ENCODE results near the gene MST1. TPM values are rescaled to one million over a fixed set of nuclear protein-coding genes. Genes with fewer than 3 reads are reported as not detected.
"Not testable (repeated sequence)": the region's sequence is repeated elsewhere in the genome, so short reads cannot be mapped to it uniquely, and the experiment has no call there.

MST1 gene
- polyA plus RNA-seq, 1 donor from 2014 or later: 1.3 TPM

- peak overlapping the region in 1 of 3 donors; percentile 31 for H3K27ac Mint-ChIP-seq
- H3K9me3 Mint-ChIP-seq: no peaks in the 10 kb centered on the region
- H3K4me3 Mint-ChIP-seq: no peak overlapping the region
- no peaks in the 10 kb centered on the region for H3K27me3 Mint-ChIP-seq
- no peaks in the 10 kb centered on the region for H3K4me1 Mint-ChIP-seq
- no peaks in the 10 kb centered on the region for H3K36me3 Mint-ChIP-seq
Observed at GRCh38 chr3:49699281-49699979, 10.2 kb upstream of the MST1 start.

DNA sequence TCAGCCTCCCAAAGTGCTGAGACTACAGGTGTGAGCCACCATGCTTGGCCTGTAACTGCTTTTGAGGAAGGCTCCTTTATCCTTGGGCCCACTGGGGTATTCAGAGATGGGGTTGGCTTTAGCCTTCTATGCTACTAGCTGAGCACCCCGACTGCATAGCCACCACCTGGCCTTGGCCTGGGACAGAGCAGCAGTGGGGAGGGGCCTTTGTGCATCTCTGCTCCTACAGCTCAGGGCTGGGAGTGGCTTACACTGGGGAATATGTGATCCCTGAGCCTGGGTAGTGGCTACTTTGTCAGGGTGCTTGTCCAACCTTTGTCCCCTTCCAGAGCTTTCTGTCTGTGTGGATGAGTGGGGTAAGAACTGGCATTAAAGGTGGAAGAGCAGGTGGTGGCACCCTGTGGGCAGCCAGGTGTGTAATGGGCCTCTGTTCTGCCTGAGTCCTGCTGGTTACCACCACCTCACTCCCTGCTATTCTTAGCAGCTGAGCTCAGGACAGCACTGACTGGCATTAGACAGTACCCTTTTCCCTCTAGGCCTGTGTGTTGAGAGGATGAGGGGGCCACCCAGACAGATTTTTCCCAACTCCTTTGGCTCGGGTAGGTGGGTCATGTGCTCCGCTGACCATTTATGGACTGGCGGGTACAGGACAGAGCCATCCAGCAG is 6.2 kb upstream of the MST1 start:
- H3K27me3 Mint-ChIP-seq, H3K27ac Mint-ChIP-seq, H3K4me1 Mint-ChIP-seq, H3K9me3 Mint-ChIP-seq, H3K36me3 Mint-ChIP-seq, H3K4me3 Mint-ChIP-seq: not testable (repeated sequence)

DNA sequence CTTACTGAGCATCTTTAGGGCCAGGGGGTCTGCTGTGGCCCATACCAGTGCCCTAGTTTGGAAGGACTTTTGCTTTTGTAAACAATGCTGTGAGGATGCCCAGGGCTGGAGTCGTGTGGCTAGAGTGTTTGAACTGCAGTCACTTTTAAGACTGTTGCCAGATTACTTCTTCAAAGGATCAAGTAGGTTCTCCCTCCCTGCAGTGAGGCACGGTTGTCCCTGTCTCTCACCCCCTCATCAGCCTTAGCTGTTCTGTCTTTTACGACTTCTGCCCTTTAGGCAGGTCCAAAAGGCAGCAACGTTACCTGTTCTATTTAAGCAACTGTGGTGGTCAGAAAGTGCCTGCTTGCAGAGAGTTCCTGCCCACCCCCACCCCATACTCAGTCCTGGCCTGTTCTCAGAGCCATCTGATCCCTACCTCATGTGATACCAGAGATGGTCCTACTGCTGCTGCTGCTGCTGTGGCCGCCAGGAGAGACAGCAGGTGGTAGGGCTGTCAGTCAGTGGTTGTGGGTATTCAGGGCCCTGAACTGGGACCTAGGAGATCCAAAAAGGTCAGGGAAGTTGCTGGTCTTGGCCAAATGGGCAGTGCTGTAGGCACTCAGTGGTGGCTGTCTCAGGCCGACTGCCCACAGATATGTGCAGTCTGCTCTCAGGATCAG is 5.3 kb upstream of the MST1 start:
- Mint-ChIP-seq H3K4me1 (peaks cover 12 to 14% (median 12%) of the 10 kb centered on the region in 3 donors), H3K27ac (peak overlapping the region in 1 of 3 donors; percentile 57)
- H3K36me3 Mint-ChIP-seq, H3K9me3 Mint-ChIP-seq, H3K27me3 Mint-ChIP-seq, H3K4me3 Mint-ChIP-seq: not testable (repeated sequence)

GRCh38 chr3:49691481-49691880 is 2.2 kb upstream of the MST1 start:
- H3K9me3 Mint-ChIP-seq: not testable (repeated sequence)
- Mint-ChIP-seq H3K4me1 (peaks cover 12 to 22% (median 15%) of the 10 kb centered on the region in 3 donors), H3K27ac (peak overlapping the region in 1 of 3 donors; percentile 96)

DNA sequence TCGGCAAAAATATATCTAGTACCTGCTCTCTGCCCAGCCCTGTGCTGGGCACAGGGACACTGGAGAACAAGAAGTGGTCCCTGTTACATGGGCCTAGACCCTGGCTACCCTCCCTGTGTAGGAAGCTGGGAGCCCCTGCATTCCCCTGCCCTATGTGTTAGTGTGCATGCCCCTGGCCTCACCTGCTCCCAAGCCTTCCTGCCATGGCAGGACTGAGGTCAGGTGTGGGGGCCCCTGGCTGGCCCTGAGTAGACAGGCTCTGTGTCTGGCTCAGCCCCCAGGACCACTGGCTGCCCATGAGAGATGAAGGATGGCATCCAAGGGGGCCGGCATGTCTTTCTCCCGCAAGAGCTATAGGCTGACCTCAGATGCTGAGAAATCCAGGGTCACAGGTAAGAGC is 1.6 kb upstream of the MST1 start:
- Mint-ChIP-seq H3K4me1 (peaks cover 12 to 22% (median 17%) of the 10 kb centered on the region in 3 donors), H3K4me3 (peak overlapping the region; percentile 1 to 99 (median 70)), H3K27ac (peak overlapping the region in 1 of 3 donors; percentile 96)
- H3K36me3 Mint-ChIP-seq, H3K27me3 Mint-ChIP-seq, H3K9me3 Mint-ChIP-seq: not testable (repeated sequence)

More at GRCh38 chr3:49691481-49691880, 2.2 kb upstream of the MST1 start:
- H3K4me3 Mint-ChIP-seq: peak overlapping the region in 1 of 4 donors; percentile 58
- H3K36me3 Mint-ChIP-seq, H3K27me3 Mint-ChIP-seq: not testable (repeated sequence)

GRCh38 chr3:49689908-49690624 is 792 bp upstream of the MST1 start:
- H3K4me3 Mint-ChIP-seq: peak overlapping the region; percentile 96 to 99 (median 98)
- H3K27me3 Mint-ChIP-seq, H3K9me3 Mint-ChIP-seq, H3K36me3 Mint-ChIP-seq: not testable (repeated sequence)
- peak overlapping the region; percentile 96 to 98 (median 97) for H3K27ac Mint-ChIP-seq
- H3K4me1 Mint-ChIP-seq: peaks cover 12 to 22% (median 17%) of the 10 kb centered on the region in 3 donors

GRCh38 chr3:49688338-49689045 is 782 bp downstream of the MST1 start:
- H3K27me3 Mint-ChIP-seq, H3K9me3 Mint-ChIP-seq, H3K36me3 Mint-ChIP-seq: not testable (repeated sequence)
- peak overlapping the region; percentile 96 to 99 (median 98) for H3K4me3 Mint-ChIP-seq
- H3K27ac Mint-ChIP-seq: peak overlapping the region; percentile 96 to 98 (median 97)
- H3K4me1 Mint-ChIP-seq: peaks cover 12 to 22% (median 15%) of the 10 kb centered on the region in 3 donors

GRCh38 chr3:49687424-49687795 is 1.9 kb downstream of the MST1 start:
- Mint-ChIP-seq H3K27ac (peak overlapping the region in 1 of 3 donors; percentile 88), H3K4me3 (peak overlapping the region in 3 of 4 donors; percentile 12 to 96 (median 77)), H3K4me1 (peaks cover 9 to 18% (median 13%) of the 10 kb centered on the region in 3 donors)
- not testable (repeated sequence) for H3K36me3 Mint-ChIP-seq, H3K9me3 Mint-ChIP-seq, H3K27me3 Mint-ChIP-seq

GRCh38 chr3:49686769-49687423 is 2.4 kb downstream of the MST1 start:
- not testable (repeated sequence) for H3K27me3 Mint-ChIP-seq, H3K9me3 Mint-ChIP-seq, H3K36me3 Mint-ChIP-seq
- H3K4me1 Mint-ChIP-seq: peaks cover 9 to 17% (median 13%) of the 10 kb centered on the region in 3 donors
- H3K27ac Mint-ChIP-seq: peak overlapping the region in 2 of 3 donors; percentile 13 to 88
- peak overlapping the region; percentile 71 to 96 (median 78) for H3K4me3 Mint-ChIP-seq

- H3K9me3 Mint-ChIP-seq, H3K36me3 Mint-ChIP-seq, H3K27me3 Mint-ChIP-seq: not testable (repeated sequence)
- Mint-ChIP-seq H3K4me3 (peak overlapping the region in 3 of 4 donors; percentile 71 to 83 (median 78)), H3K4me1 (peaks cover 9 to 17% (median 13%) of the 10 kb centered on the region in 3 donors), H3K27ac (peak overlapping the region in 2 of 3 donors; percentile 13 to 88)
Observed at GRCh38 chr3:49686346-49686745, 2.9 kb downstream of the MST1 start.

DNA sequence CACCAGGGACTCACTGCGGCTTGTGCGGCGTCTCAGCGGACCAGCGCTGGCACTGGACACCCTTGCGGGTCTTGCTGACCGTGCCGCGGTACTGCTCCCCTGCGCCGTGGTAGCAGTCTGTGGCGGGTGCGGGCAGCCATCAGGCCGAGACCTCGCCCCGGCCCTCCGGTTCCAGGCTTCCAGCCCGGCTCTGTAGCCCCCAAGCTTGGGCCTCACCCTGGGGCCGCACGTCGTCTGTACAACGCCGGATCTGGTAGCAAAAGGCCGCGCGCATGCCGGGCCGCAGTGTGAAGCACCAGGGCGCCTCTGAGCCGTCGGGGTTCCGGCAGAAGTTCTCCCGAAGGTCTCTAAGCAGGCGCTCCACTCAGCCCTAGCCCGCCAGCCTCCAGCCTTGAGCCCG is 3.4 kb downstream of the MST1 start:
- peak overlapping the region in 1 of 4 donors; percentile 52 for H3K4me3 Mint-ChIP-seq
- H3K4me1 Mint-ChIP-seq: peaks cover 8 to 17% (median 10%) of the 10 kb centered on the region in 3 donors

DNA sequence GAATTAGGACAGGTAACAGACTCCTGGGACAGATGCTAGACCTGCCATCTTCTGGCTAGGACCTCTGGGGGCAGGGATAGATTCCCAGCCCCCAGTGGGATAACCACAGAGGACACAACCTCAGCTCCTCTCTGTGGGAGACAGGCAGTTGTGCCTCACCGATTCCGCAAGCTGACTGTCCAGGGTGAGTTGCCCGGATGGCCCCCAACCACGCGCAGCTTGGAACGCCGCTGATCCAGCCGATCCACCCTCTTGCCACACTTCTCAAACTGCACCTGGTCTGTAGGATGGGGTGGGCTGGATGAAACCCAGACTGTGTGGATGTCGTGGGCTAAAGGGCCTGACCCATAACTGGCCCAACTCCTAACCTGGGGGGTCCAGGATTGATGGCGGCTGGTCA is 4.2 kb downstream of the MST1 start:
- Mint-ChIP-seq H3K4me1 (peaks cover under 1 to 14% (median 8%) of the 10 kb centered on the region in 3 donors), H3K4me3 (peak overlapping the region in 1 of 4 donors; percentile 38)
- not testable (repeated sequence) for H3K9me3 Mint-ChIP-seq, H3K36me3 Mint-ChIP-seq, H3K27me3 Mint-ChIP-seq, H3K27ac Mint-ChIP-seq

More for the DNA sequence above, 3.4 kb downstream of the MST1 start:
- not testable (repeated sequence) for H3K27ac Mint-ChIP-seq, H3K27me3 Mint-ChIP-seq, H3K36me3 Mint-ChIP-seq, H3K9me3 Mint-ChIP-seq

DNA sequence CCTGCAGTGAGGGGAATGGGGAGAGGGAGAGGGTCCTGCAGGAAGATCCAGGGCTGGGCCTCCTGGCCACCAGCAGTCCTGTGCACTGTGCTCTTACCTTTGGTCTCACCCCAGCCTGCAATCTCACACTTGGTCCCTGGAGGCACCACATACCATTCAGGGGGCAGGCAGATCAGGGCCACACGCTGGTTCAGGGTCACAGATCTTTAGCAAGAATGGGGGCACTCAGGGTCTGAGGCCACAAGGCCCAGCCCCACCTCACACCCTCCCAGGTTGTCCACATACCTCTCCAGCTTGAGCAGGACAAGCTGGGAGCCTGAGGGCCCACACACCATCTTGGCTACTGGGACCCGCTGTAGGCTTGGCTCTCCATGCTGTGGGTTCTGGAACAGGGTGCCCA is 4.8 kb downstream of the MST1 start:
- not testable (repeated sequence) for H3K36me3 Mint-ChIP-seq, H3K4me1 Mint-ChIP-seq, H3K9me3 Mint-ChIP-seq, H3K27me3 Mint-ChIP-seq
- H3K27ac Mint-ChIP-seq: peak overlapping the region in 1 of 3 donors; percentile 23
- H3K4me3 Mint-ChIP-seq: peak overlapping the region in 1 of 4 donors; percentile 38

- Mint-ChIP-seq H3K4me3 (no peak overlapping the region), H3K27me3 (peaks cover 8% of the 10 kb centered on the region), H3K4me1 (peaks cover 0 to 1% (median 1%) of the 10 kb centered on the region in 3 donors), H3K27ac (no peak overlapping the region), H3K9me3 (no peaks in the 10 kb centered on the region), H3K36me3 (no peaks in the 10 kb centered on the region)
Observed at GRCh38 chr3:49683162-49683561, 6.1 kb downstream of the MST1 start.
